ENCODE measurements around the gene EFCAB11.

The EFCAB11 gene

DNA sequence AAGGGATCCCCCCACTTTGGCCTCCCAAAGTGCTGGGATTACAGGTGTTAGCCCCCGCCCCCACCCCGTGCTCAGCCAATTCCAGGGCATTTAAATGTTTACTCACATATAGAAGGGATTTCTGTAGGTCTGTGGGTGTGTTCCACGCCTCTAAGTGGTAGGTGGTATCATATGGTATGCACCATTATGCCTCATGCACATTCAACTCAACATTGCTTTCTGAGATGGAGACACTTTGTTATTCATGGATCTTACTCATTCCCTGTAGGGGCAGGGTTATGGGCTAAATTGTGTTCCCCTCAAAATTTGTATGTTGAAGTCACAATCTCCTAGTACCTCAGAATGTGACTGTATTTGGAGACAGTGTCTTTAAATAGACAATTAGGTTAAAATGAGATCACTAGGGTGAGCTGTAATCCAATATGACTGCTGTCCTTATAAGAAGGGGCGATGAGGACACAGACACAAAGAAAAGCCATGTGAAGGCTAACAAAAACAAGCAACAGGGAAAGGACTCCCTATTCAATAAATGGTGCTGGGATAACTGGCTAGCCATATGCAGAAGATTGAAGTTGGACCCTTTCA is 200.6 kb downstream of the EFCAB11 start:
- no peak for DNase-seq

DNA sequence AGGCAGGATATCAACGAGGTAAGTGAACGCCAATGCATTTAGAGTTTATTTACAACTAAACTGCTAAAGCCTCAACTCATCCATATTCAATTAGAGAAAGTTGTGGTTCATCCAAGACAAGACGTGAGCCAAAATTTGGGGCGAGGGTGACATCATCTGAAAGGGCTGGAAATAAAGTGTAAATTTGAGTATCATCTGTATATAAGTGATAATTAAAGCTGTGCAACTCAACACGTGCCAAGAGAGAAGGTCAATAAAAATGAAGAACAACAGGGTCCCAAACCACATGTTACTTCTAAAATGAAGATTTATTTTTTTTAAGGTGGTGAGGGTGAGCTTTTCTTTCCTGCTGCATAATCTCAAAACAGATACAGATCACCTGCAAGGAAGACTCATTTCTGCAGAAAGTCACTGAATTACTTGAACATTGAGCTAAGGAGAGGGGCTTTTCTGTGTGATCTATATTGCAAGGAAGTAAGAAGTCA is 203.6 kb downstream of the EFCAB11 start:
- peak; percentile 18 for DNase-seq

DNA sequence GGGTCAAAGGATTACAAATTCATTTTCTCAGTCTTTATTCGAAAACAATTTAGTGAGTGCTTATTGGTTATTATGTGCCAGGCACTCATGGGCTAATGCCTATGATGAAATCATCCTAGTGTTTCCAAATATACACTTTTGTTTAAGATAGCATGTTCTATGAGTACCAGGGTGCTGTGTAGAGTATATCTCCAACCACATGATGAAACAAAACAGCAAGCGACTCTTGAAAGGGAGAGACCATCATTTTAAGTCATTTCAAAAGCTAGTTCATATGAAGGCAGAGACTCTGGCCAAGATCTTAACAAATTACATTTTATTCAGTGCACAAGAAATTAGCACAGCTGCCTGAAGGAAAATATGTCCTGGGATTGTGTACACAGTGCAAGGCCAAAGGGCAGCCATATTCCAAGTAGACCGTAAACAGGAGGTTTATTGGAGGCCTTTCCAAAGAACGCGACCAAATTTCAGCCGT is 204.2 kb downstream of the EFCAB11 start:
- DNase-seq = no peak

GRCh38 chr14:89748004-89748403 is 206.5 kb downstream of the EFCAB11 start:
- DNase-seq = peak; percentile 18

DNA sequence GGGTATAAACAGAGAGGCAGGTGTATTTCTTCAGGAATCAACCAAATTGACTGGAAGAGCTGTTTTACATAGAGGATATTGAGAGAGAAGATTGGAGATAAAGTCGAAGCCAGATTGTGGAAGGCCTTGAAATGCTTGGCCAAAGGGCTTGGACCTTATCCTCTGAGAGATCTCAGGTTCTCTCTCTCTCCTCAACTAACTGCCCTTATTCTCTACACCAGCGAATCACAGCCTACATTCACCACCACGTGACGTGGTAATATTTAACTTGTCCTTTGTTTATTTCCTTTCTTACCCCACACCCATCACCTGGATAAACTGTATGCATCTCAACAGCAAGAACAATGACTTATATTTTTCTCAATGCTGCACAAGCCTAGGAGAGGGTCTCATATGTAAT is 207.4 kb downstream of the EFCAB11 start:
- no peak for DNase-seq

GRCh38 chr14:89746654-89747053 is 207.9 kb downstream of the EFCAB11 start:
- DNase-seq = no peak

GRCh38 chr14:89746135-89746534 is 208.4 kb downstream of the EFCAB11 start:
- no peak for DNase-seq
